H9 (cell line): ENCODE measurements around the gene MCM10. TPM values are rescaled to one million over a fixed set of nuclear protein-coding genes. Genes with fewer than 3 reads are reported as not detected.
A peak's percentile ranks its signal among the peaks of the same experiment; 100 is the strongest.

Experiments used
- DNase-seq: peaks from one replicate; pipeline ENCODE4 v3.0.0-alpha.2; 2017
- H2AFZ ChIP-seq: one replicate; pipeline ENCODE4 v1.6.1; 2013; ENCODE audit warnings: mild to moderate bottlenecking, low read length, control low read depth, moderate library complexity
- H2AK5ac ChIP-seq: 2 replicates; pipeline ENCODE4 v1.6.1; 2013; ENCODE audit warnings: low read length, control low read depth, mixed read lengths; ENCODE audit not compliant: insufficient read length
- H2BK120ac ChIP-seq: one replicate; pipeline ENCODE4 v1.6.1; 2013; ENCODE audit warnings: low read depth, mild to moderate bottlenecking, low read length, control low read depth, inconsistent platforms; ENCODE audit not compliant: poor library complexity, severe bottlenecking
- H2BK12ac ChIP-seq: 2 replicates; pipeline ENCODE4 v1.6.1; 2013; ENCODE audit warnings: low read length, control low read depth, mixed read lengths, low read depth; ENCODE audit not compliant: insufficient read length
- H2BK15ac ChIP-seq: 2 replicates; pipeline ENCODE4 v1.6.1; 2013; ENCODE audit warnings: low read depth, low read length, control low read depth
- H2BK20ac ChIP-seq: one replicate; pipeline ENCODE4 v1.6.1; 2013; ENCODE audit warnings: low read depth, mild to moderate bottlenecking, low read length, control low read depth, inconsistent platforms; ENCODE audit not compliant: poor library complexity, severe bottlenecking
- H2BK5ac ChIP-seq: 2 replicates; pipeline ENCODE4 v1.6.1; 2013; ENCODE audit warnings: low read length, control low read depth, mixed read lengths; ENCODE audit not compliant: insufficient read length
- H3K14ac ChIP-seq: 2 replicates; pipeline ENCODE4 v1.6.1; 2013; ENCODE audit warnings: low read length, control low read depth; ENCODE audit not compliant: insufficient read depth
- H3K18ac ChIP-seq: 2 replicates; pipeline ENCODE4 v1.6.1; 2013; ENCODE audit warnings: low read depth, mild to moderate bottlenecking, mixed read lengths, low read length, control low read depth; ENCODE audit not compliant: insufficient read length
- H3K23ac ChIP-seq: 2 replicates; pipeline ENCODE4 v1.6.1; 2013; ENCODE audit warnings: low read length, control low read depth, mixed read lengths, low read depth; ENCODE audit not compliant: insufficient read length
- H3K23me2 ChIP-seq: 2 replicates; pipeline ENCODE4 v1.6.1; 2013; ENCODE audit warnings: low read depth, mild to moderate bottlenecking, mixed read lengths, low read length, control low read depth; ENCODE audit not compliant: insufficient read length, poor library complexity, severe bottlenecking
- H3K27ac ChIP-seq: 2 replicates; pipeline ENCODE4 v1.5.1; 2013; ENCODE audit warnings: low read length, control low read depth, mixed read lengths, low read depth; ENCODE audit not compliant: insufficient read length
- H3K27me3 ChIP-seq: 2 replicates; pipeline ENCODE4 v1.6.1; 2013; ENCODE audit warnings: low read length, control low read depth, inconsistent platforms; ENCODE audit not compliant: insufficient read depth
- H3K4ac ChIP-seq: 2 replicates; pipeline ENCODE4 v1.6.1; 2013; ENCODE audit warnings: low read depth, mild to moderate bottlenecking, control low read depth, inconsistent platforms, low read length, moderate library complexity
- H3K4me1 ChIP-seq: 2 replicates; pipeline ENCODE4 v1.6.1; 2013; ENCODE audit warnings: low read length, control low read depth, inconsistent platforms; ENCODE audit not compliant: insufficient read depth
- H3K4me2 ChIP-seq: 2 replicates; pipeline ENCODE4 v1.6.1; 2013; ENCODE audit warnings: low read length, control low read depth, mixed read lengths; ENCODE audit not compliant: insufficient read length, insufficient read depth
- H3K56ac ChIP-seq: 2 replicates; pipeline ENCODE4 v1.6.1; 2013; ENCODE audit warnings: low read depth, mild to moderate bottlenecking, mixed read lengths, low read length, control low read depth; ENCODE audit not compliant: insufficient read length
- H3K79me1 ChIP-seq: 2 replicates; pipeline ENCODE4 v1.6.1; 2013; ENCODE audit warnings: low read depth, mild to moderate bottlenecking, moderate library complexity, low read length, control low read depth, inconsistent platforms; ENCODE audit not compliant: insufficient read depth, poor library complexity, severe bottlenecking
- H3K79me2 ChIP-seq: 2 replicates; pipeline ENCODE4 v1.6.1; 2013; ENCODE audit warnings: low read length, control low read depth, inconsistent platforms; ENCODE audit not compliant: insufficient read depth
- H3K9ac ChIP-seq: 2 replicates; pipeline ENCODE4 v1.6.1; 2013; ENCODE audit warnings: low read length, control low read depth, mixed read lengths; ENCODE audit not compliant: insufficient read length; ENCODE audit errors: extremely low read depth
- H3K9me3 ChIP-seq: one replicate; pipeline ENCODE4 v1.6.1; 2013; ENCODE audit warnings: low read depth, low read length, inconsistent platforms; ENCODE audit not compliant: control insufficient read depth
- H3T11ph ChIP-seq: one replicate; pipeline ENCODE4 v1.6.1; 2013; ENCODE audit warnings: mild to moderate bottlenecking, low read length, control low read depth, inconsistent platforms
- H4K20me1 ChIP-seq: one replicate; pipeline ENCODE4 v1.6.1; 2013; ENCODE audit not compliant: control insufficient read depth, insufficient read length, insufficient read depth
- H4K5ac ChIP-seq: 2 replicates; pipeline ENCODE4 v1.6.1; 2013; ENCODE audit warnings: low read depth, mild to moderate bottlenecking, mixed read lengths, low read length, control low read depth; ENCODE audit not compliant: insufficient read length
- H4K8ac ChIP-seq: replicated peaks from 2 replicates; pipeline ENCODE4 v1.6.1; 2013; ENCODE audit warnings: low read length, control low read depth, mixed read lengths, low read depth; ENCODE audit not compliant: insufficient read length
- H4K91ac ChIP-seq: 2 replicates; pipeline ENCODE4 v1.6.1; 2013; ENCODE audit warnings: low read depth, mild to moderate bottlenecking, moderate library complexity, mixed read lengths, low read length, control low read depth; ENCODE audit not compliant: insufficient read length
- H3K27ac Mint-ChIP-seq, 3 experiments: 2 replicates in 2 of 3; 3 replicates in 1 of 3; pipeline ENCODE4 v1.8.0; 2020 to 2021; ENCODE audit warnings: mixed read lengths in 3 of 3, mild to moderate bottlenecking in 1 of 3, moderate library complexity in 1 of 3
- H3K27me3 Mint-ChIP-seq: 2 replicates; pipeline ENCODE4 v1.8.0; 2021; ENCODE audit warnings: low read depth, mild to moderate bottlenecking, moderate library complexity, mixed read lengths
- H3K36me3 Mint-ChIP-seq, 3 experiments: 2 replicates in 2 of 3; 3 replicates in 1 of 3; pipeline ENCODE4 v1.8.0; 2020 to 2021; ENCODE audit warnings: low read depth in 3 of 3, mixed read lengths in 3 of 3; ENCODE audit not compliant: insufficient read depth in 1 of 3
- H3K4me1 Mint-ChIP-seq, 2 experiments: 2 replicates each; pipeline ENCODE4 v1.8.0; 2020; ENCODE audit warnings: mixed read lengths in 2 of 2
- H3K4me3 Mint-ChIP-seq, 2 experiments: 2 replicates in 1 of 2; 3 replicates in 1 of 2; pipeline ENCODE4 v1.8.0; 2020 to 2021; ENCODE audit warnings: mild to moderate bottlenecking in 2 of 2, mixed read lengths in 2 of 2, moderate library complexity in 1 of 2
- H3K9me3 Mint-ChIP-seq, 2 experiments: 2 replicates in 1 of 2; 3 replicates in 1 of 2; pipeline ENCODE4 v1.8.0; 2020; ENCODE audit warnings: mild to moderate bottlenecking in 2 of 2, mixed read lengths in 2 of 2, moderate library complexity in 1 of 2
- CTCF ChIP-seq: fragments of 200-600 bp; sonication (generic); conservative IDR thresholded peaks from 3 replicates; pipeline ENCODE4 v1.8.0; 2021; ENCODE audit warnings: antibody characterized with exemption, mild to moderate bottlenecking
- WGBS: extraction: QIAGEN DNeasy Blood & Tissue Kit; methylation state at CpG from one replicate; pipeline ENCODE4 v1.1.7; 2013; ENCODE audit warnings: missing lambda C conversion rate, low lambda C conversion rate, mixed read lengths; ENCODE audit not compliant: insufficient read length; ENCODE audit errors: extremely low coverage; 5-methylcytosine and 5-hydroxymethylcytosine counted together
- total RNA-seq: library from RNA; stranded (reverse); gene quantifications from 2 replicates; pipeline ENCODE4 v1.2.1, GENCODE V29; 2021

MCM10 gene
- total RNA-seq, 1 experiment from 2014 or later: 67.4 TPM

GRCh38 chr10:13118784-13119410 is 42.5 kb upstream of the MCM10 start:
- Mint-ChIP-seq H3K27me3 (no peaks in the 10 kb centered on the region), H3K36me3 (peaks cover 3 to 36% (median 21%) of the 10 kb centered on the region in 3 experiments; a peak in 5 of 7 replicates), H3K4me3 (no peak overlapping the region), H3K4me1 (peaks cover 8 to 13% of the 10 kb centered on the region in 2 experiments), H3K9me3 (no peaks in the 10 kb centered on the region), H3K27ac (peak overlapping the region in 1 of 3 experiments; percentile 0; a peak in 1 of 7 replicates)
- no peak overlapping the region for H4K5ac ChIP-seq
- no peaks in the 10 kb centered on the region for H3K9me3 ChIP-seq
- H4K20me1 ChIP-seq: no peaks in the 10 kb centered on the region
- H2BK5ac ChIP-seq: no peak overlapping the region
- no peak overlapping the region for H3K27ac ChIP-seq
- H3K79me2 ChIP-seq: no peaks in the 10 kb centered on the region
- no peak overlapping the region for H3K23ac ChIP-seq
- H3T11ph ChIP-seq: no peak overlapping the region
- no peak overlapping the region for H3K18ac ChIP-seq
- H3K4me2 ChIP-seq: no peak overlapping the region
- H3K56ac ChIP-seq: no peak overlapping the region
- H3K14ac ChIP-seq: no peak overlapping the region
- H2BK20ac ChIP-seq: no peak overlapping the region
- no CpG with 5 or more reads among the region's 3 CpGs for WGBS
- no peak overlapping the region for H2AK5ac ChIP-seq
- no peak overlapping the region for H2BK15ac ChIP-seq
- no peak overlapping the region for H3K9ac ChIP-seq
- H3K23me2 ChIP-seq: no peaks in the 10 kb centered on the region
- no peak overlapping the region for H2AFZ ChIP-seq
- no peak overlapping the region for H2BK120ac ChIP-seq
- H4K91ac ChIP-seq: no peak overlapping the region
- H4K8ac ChIP-seq: no peak overlapping the region
- H3K79me1 ChIP-seq: no peaks in the 10 kb centered on the region
- no peak overlapping the region for H3K4ac ChIP-seq
- H3K27me3 ChIP-seq: no peaks in the 10 kb centered on the region
- H3K4me1 ChIP-seq: no peaks in the 10 kb centered on the region; the same call in 1 of the 2 replicates
- TF ChIP-seq CTCF: no peak
- DNase-seq: no peak
- H2BK12ac ChIP-seq: no peak overlapping the region
